HL-60/S4 treated with phorbol 12-myristate 13-acetate at 8.2 ng/mL for 4 days and 3 days (cell line): ENCODE results near the gene NACA2.

Experiments used
- in situ Hi-C: fragments of 300-500 bp; cut with MboI; formaldehyde crosslinking; loops from 2 replicates; pipeline ENCODE4 v1.15.0; 2022; ENCODE audit warnings: low sequenced_read_pairs

NACA2 gene

GRCh38 chr17:61579961-61580360 lies 11.1 kb downstream of the NACA2 start:
- in situ Hi-C loops: no loop called here

- in situ Hi-C loops: no loop called here
Measured at GRCh38 chr17:61579347-61579746, 11.7 kb downstream of the NACA2 start.

GRCh38 chr17:61578645-61579044 lies 12.4 kb downstream of the NACA2 start:
- in situ Hi-C loops: no loop called here

- in situ Hi-C loops: no loop called here
Measured at GRCh38 chr17:61575983-61576382, 15.0 kb downstream of the NACA2 start.

- in situ Hi-C loops: no loop called here
Measured at GRCh38 chr17:61575352-61575975, 15.6 kb downstream of the NACA2 start.

- in situ Hi-C loops: loop anchor here (25.0 kb wide), 2 partner anchors 612 to 862 kb away; no protein-coding TSS in a partner anchor
Measured at GRCh38 chr17:61574542-61575351, 16.3 kb downstream of the NACA2 start.

GRCh38 chr17:61572547-61572946 lies 18.5 kb downstream of the NACA2 start:
- in situ Hi-C loops: loop anchor here (25.0 kb wide), 2 partner anchors 610 to 860 kb away; no protein-coding TSS in a partner anchor

- in situ Hi-C loops: loop anchor here (25.0 kb wide), 2 partner anchors 609 to 859 kb away; no protein-coding TSS in a partner anchor
Measured at GRCh38 chr17:61571624-61572023, 19.4 kb downstream of the NACA2 start.

GRCh38 chr17:61570118-61570517 lies 20.9 kb downstream of the NACA2 start:
- in situ Hi-C loops: loop anchor here (25.0 kb wide), 2 partner anchors 608 to 858 kb away; no protein-coding TSS in a partner anchor

- in situ Hi-C loops: loop anchor here (25.0 kb wide), 2 partner anchors 607 to 857 kb away; no protein-coding TSS in a partner anchor
Measured at GRCh38 chr17:61569525-61569924, 21.5 kb downstream of the NACA2 start.

- in situ Hi-C loops: loop anchor here (25.0 kb wide), 2 partner anchors 606 to 856 kb away; no protein-coding TSS in a partner anchor
Measured at GRCh38 chr17:61568219-61569072, 22.6 kb downstream of the NACA2 start.

- in situ Hi-C loops: loop anchor here (25.0 kb wide), 2 partner anchors 605 to 855 kb away; no protein-coding TSS in a partner anchor
Measured at GRCh38 chr17:61567045-61567802, 23.8 kb downstream of the NACA2 start.

- in situ Hi-C loops: loop anchor here (25.0 kb wide), 2 partner anchors 604 to 854 kb away; no protein-coding TSS in a partner anchor
Measured at GRCh38 chr17:61566448-61566847, 24.6 kb downstream of the NACA2 start.

- in situ Hi-C loops: loop anchor here (25.0 kb wide), 2 partner anchors 604 to 854 kb away; no protein-coding TSS in a partner anchor
Measured at GRCh38 chr17:61565850-61566249, 25.2 kb downstream of the NACA2 start.

- in situ Hi-C loops: loop anchor here (25.0 kb wide), 2 partner anchors 603 to 853 kb away; no protein-coding TSS in a partner anchor
Measured at GRCh38 chr17:61565213-61565612, 25.8 kb downstream of the NACA2 start.

- in situ Hi-C loops: loop anchor here (25.0 kb wide), 2 partner anchors 600 to 850 kb away; no protein-coding TSS in a partner anchor
Measured at GRCh38 chr17:61562287-61562686, 28.7 kb downstream of the NACA2 start.

GRCh38 chr17:61561354-61561753 lies 29.7 kb downstream of the NACA2 start:
- in situ Hi-C loops: loop anchor here (25.0 kb wide), 2 partner anchors 599 to 849 kb away; no protein-coding TSS in a partner anchor

- in situ Hi-C loops: loop anchor here (25.0 kb wide), 2 partner anchors 598 to 848 kb away; no protein-coding TSS in a partner anchor
Measured at GRCh38 chr17:61560071-61560470, 30.9 kb downstream of the NACA2 start.
